GM12892 (cell line): ENCODE data around the gene SPEM3.
A peak's percentile ranks its signal among the peaks of the same experiment; 100 is the strongest.

ENCODE experiments used
- DNase-seq: peaks from one replicate; pipeline ENCODE4 v3.0.0; 2011; ENCODE audit not compliant: insufficient read length
- FAIRE-seq: peaks from 2 replicates; lab custom pipeline; 2011; peaks lifted over from hg19 to GRCh38; lab: Jason Lieb, UNC
- POLR2A ChIP-seq: IDR thresholded peaks from 2 replicates; pipeline ENCODE4 v1.6.1; 2011; ENCODE audit warnings: low read depth, low read length, control low read depth
- POLR2AphosphoS5 ChIP-seq: IDR thresholded peaks from 2 replicates; pipeline ENCODE4 v1.6.1; 2011; ENCODE audit warnings: low read depth, low read length, control low read depth
- TAF1 ChIP-seq: IDR thresholded peaks from 2 replicates; pipeline ENCODE4 v1.6.1; 2011; ENCODE audit warnings: low read depth, mild to moderate bottlenecking, control low read depth, low read length, borderline replicate concordance

The SPEM3 gene

GRCh38 chr17:7416323-7416722 is 12.3 kb upstream of the SPEM3 start:
- FAIRE-seq = no peak
- DNase-seq = no peak
- TF ChIP-seq POLR2AphosphoS5 (no peak), TAF1 (no peak), POLR2A (no peak)

GRCh38 chr17:7417056-7417655 is 11.5 kb upstream of the SPEM3 start:
- DNase-seq (no peak), FAIRE-seq (no peak)
- TF ChIP-seq TAF1 = no peak
- TF ChIP-seq POLR2A = no peak
- TF ChIP-seq POLR2AphosphoS5 = no peak

- FAIRE-seq (no peak), DNase-seq (no peak)
- TF ChIP-seq POLR2AphosphoS5 (no peak), TAF1 (no peak), POLR2A (no peak)
Measured at GRCh38 chr17:7418472-7419152, 10.0 kb upstream of the SPEM3 start.

- TF ChIP-seq POLR2A (no peak), TAF1 (no peak), POLR2AphosphoS5 (no peak)
- DNase-seq (no peak), FAIRE-seq (no peak)
Measured at GRCh38 chr17:7419819-7420610, 8.6 kb upstream of the SPEM3 start, which contains the start of gene SPEM1. Gene SPEM1 (plus strand): TSS chr17:7420324. CDS start chr17:7420385, 61 bp downstream.

GRCh38 chr17:7421186-7421585 is 7.5 kb upstream of the SPEM3 start:
- no peak for FAIRE-seq
- TF ChIP-seq POLR2AphosphoS5 (no peak), POLR2A (no peak), TAF1 (no peak)
- no peak for DNase-seq

- no peak for DNase-seq
- peak; percentile 30 for FAIRE-seq
- TF ChIP-seq POLR2AphosphoS5 = no peak
- no peak for TF ChIP-seq TAF1
- no peak for TF ChIP-seq POLR2A
Measured at GRCh38 chr17:7423679-7424078, 5.0 kb upstream of the SPEM3 start.

GRCh38 chr17:7425316-7425715 is 3.3 kb upstream of the SPEM3 start, which contains the start of gene SPEM2:
Gene SPEM2 (plus strand): TSS chr17:7425616. CDS start chr17:7425689, 73 bp downstream.
- FAIRE-seq = no peak
- TF ChIP-seq POLR2AphosphoS5 = no peak
- no peak for TF ChIP-seq POLR2A
- no peak for TF ChIP-seq TAF1

GRCh38 chr17:7425756-7426155 is 2.9 kb upstream of the SPEM3 start:
- DNase-seq = no peak
- FAIRE-seq = no peak
- TF ChIP-seq POLR2A (no peak), TAF1 (no peak), POLR2AphosphoS5 (no peak)

More at GRCh38 chr17:7425316-7425715, 3.3 kb upstream of the SPEM3 start, which contains the start of gene SPEM2:
- no peak for DNase-seq

- DNase-seq (no peak), FAIRE-seq (no peak)
- TF ChIP-seq TAF1 (no peak), POLR2AphosphoS5 (no peak), POLR2A (no peak)
Measured at GRCh38 chr17:7426203-7426863, 2.3 kb upstream of the SPEM3 start.

GRCh38 chr17:7426896-7427489 is 1.7 kb upstream of the SPEM3 start:
- no peak for DNase-seq
- no peak for TF ChIP-seq POLR2A
- TF ChIP-seq POLR2AphosphoS5 = no peak
- no peak for TF ChIP-seq TAF1
- no peak for FAIRE-seq
